Stimulated activated CD8-positive, alpha-beta memory T cell treated with anti-CD3 and anti-CD28 coated beads, Interleukin-4, amount 100 ng/mL, for 24 hours (primary cell): Measurements from ENCODE around the gene POLR2F.
"Not testable (repeated sequence)": the region's sequence is repeated elsewhere in the genome, so short reads cannot be mapped to it uniquely, and the experiment has no call there.

Experiments used
- DNase-seq: peaks from one replicate; pipeline ENCODE4 v3.0.0-alpha.2; 2020; ENCODE audit warnings: low read depth

Gene POLR2F

GRCh38 chr22:37954686-37955085 lies 1.2 kb downstream of the POLR2F start:
- no peak for DNase-seq

DNA sequence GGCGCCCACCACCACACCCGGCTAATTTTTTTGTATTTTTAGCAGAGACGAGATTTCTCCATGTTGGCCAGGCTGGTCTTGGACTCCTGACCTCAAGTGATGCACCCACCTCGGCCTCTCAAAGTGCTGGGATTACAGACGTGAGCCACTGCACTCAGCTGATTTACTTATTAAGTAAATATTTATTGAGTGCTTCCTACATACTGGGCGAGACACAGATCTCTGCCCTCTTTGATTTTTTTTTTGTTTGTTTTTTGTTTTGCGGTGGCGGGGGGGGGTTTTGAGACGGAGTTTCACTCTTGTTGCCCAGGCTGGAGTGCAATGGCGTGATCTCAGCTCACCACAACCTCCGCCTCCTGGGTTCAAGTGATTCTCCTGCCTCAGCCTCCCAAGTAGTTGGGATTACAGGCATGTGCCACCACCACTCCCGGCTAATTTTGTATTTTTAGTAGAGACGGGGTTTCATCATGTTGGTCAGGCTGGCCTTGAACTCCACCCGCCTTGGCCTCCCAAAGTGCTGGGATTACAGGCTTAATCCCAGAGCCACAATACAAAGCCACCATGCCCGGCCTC lies 2.4 kb downstream of the POLR2F start:
- not testable (repeated sequence) for DNase-seq

DNA sequence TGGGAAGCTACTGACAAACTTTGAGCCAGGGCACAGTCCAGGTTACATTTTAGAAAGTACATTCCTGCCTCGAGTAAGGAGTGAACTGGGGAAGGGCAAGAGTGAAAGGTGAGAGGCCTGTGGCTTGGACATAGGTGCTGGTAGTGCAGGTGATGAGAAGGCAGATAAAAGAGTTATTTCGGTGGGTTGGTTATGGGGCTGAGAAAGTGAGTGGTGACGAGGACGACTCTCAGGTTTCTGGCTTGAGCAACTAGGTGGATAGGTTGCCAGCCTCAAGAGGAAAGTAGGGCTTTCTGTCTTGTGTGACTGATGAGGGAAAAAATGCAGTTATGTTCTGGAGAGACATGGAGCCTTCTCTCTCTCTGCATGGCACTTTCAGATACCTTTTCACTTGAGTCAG lies 3.7 kb downstream of the POLR2F start:
- no peak for DNase-seq

- DNase-seq, result no peak
Measured at GRCh38 chr22:37959231-37959825, 5.8 kb downstream of the POLR2F start.

DNA sequence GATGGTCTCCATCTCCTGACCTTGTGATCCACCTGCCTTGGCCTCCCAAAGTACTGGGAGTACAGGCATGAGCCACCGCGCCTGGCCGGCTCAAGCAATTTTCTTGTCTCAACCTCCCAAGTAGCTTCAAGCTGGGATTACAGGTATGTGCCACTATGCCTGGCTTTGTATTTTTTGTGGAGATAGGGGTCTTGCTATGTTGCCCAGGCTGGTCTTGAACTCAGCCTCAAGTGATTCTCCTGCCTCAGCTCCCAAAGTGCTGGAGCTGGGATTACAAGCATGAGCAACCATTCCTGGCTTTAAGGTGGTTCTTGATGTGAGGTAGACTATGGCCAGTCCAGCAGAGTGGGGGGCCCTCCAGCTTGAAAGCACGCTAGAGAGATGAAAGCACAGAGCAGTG lies 7.6 kb downstream of the POLR2F start:
- DNase-seq, result no peak

DNA sequence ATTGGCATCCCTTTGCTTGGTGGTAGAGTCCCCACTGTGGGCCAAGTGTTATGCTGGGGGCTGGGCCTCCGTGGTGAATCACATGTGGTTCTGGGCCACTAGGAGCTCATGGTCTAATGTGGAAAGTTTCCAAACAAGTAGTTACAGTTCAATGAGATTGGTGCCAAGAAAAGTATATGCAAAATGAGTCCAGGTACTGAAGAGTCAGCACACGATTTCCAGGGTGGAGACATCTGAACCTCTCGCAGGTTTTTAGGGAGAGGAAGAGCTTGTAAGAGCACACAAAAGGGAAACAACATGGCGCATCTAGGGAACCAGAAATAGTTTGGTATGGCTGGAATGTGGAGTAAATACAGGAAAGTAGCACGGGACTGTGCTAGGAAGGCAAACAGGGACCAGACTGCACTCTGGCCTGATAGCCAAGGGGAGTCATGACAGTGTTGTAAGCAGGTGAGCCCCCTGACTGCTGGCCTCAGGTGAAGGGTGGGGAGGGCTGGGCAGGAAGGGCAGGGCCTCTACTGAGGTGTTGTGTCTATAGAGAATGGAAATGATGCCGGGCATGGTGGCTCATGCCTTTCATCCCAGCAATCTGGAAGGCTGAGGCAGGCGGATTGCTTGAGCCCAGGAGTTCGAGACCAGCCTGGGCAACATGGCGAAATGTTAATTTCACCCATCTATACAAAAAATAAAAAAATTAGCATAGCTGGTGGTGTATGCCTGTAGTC lies 12.6 kb downstream of the POLR2F start:
- no peak for DNase-seq

GRCh38 chr22:37967147-37967546 lies 13.6 kb downstream of the POLR2F start:
- DNase-seq, result no peak

DNA sequence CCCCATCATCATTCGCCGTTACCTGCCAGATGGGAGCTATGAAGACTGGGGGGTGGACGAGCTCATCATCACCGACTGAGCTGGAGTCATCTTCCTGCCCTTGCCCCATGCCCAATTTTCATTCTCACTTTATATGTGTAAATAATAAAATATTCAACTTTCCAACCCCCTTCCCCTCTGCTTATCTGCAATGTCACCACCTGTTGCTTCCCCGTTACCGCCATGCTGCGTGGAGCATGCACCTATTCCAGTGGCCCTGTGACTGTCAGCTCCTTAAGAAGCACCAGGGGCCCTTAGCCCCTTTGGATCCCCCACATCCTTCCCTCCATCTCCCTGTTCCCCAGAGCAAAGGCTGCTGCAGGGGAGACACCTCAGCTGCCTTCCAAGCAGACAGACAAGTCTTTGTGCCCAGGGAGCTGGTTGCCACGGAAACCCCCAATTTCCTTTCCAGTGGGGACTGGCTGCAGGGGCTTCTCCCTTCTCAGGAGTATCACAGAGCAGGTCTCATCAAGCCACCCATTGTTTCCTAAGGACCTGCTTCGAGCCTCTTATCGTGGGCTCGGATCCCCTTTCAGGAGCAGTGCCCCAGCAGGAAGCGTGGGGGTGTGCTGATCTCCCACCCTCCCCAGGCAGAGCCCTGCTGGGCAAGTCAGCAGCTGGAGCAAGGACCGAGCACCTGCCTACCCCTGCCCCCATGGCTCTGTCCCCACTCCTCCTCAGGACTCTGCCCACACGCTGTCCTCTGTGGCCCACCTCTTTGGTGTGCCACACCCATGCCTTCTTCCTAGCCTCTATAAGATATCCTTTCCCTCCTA lies 14.3 kb downstream of the POLR2F start:
- DNase-seq, result no peak

GRCh38 chr22:37968452-37969251 lies 15.2 kb downstream of the POLR2F start:
- no peak for DNase-seq

GRCh38 chr22:37970864-37971263 lies 17.4 kb downstream of the POLR2F start:
- DNase-seq, result no peak

DNA sequence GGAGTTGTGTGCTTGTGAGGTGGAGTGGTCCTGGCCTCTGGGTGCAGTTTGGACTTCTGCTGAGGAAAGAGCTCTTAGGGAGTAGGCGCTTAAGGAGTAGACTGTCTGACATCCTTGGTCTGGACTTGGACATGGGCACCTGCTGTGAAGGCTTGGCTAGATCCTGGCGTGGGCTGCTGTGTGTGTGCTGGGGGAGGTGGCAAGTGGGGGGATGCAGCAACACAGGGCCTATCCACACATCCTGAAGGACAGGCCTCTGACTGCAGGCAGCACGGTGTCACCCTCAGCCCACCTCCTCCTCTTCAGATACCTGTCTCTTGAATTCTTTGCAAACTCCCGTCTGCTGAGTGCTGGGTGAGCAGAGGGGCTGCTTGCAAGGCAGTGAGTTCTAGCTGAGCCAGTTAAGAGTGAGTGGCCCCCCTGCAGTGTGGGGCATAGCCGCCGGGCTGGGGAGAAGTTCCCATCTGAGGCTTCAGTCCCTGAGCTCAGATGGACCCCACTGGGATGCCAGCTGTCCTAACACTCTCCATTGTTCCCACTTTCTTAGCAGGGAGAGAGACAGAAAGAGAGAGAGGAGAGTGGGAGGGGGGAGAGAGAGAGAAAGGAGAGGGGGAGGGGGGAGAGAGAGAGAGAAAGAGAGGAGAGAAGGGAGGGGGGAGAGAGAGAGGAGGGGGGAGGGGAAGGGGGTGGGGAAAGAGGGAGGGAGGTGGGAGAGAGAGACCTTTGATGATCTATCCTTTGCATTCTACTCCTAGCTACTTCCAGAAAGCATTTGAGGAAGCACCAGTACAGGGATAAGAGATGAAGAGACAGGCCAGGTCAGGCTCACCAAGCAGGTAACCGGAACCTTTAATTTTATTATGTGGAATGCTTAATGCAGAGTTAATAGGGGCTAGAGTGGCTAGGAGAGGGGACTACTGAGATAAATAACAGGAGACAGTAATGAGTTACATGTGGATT lies 18.3 kb downstream of the POLR2F start:
- DNase-seq, result no peak

- no peak for DNase-seq
Measured at GRCh38 chr22:37972527-37972926, 19.0 kb downstream of the POLR2F start.

GRCh38 chr22:37973271-37974170 lies 20.0 kb downstream of the POLR2F start:
- no peak for DNase-seq

DNA sequence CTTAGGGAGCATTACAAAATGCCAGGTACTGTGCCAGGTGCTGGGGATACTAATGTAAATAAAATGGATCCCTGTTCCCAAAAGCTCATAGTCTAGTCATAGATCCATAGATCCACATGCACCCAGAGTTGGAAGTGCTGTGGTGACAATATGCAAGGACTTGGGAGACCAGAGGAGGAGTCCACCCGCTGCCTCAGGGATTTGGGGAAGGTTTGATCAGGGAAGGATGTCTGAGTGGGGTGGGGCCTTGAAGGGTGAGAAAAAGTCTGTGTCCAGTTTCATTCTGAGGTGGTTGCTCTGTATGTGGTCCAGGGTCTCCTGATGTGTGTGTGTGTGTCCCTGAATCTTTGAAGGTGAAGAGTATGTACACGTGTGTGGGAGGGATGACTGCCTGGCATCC lies 21.7 kb downstream of the POLR2F start:
- DNase-seq, result no peak

DNA sequence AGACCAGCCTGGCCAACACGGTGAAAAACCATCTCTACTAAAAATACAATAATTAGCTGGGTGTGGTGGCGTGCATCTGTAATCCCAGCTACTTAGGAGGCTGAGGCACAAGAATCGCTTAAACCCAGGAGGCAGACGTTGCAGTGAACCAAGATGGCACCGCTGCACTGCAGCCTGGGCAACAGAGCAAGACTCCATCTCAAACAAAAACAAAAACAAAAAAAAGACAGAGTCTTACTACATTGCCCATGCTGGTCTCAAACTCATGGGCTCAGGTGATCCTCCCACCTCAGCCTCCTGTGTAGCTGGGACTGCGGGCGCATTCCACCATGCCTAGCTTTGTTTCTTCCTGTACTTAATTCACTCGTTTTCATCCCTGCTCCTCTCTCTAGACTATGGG lies 22.5 kb downstream of the POLR2F start:
- not testable (repeated sequence) for DNase-seq

- DNase-seq, result no peak
Measured at GRCh38 chr22:37976547-37976946, 23.0 kb downstream of the POLR2F start.

- DNase-seq, result no peak
Measured at GRCh38 chr22:37979782-37980181, 26.3 kb downstream of the POLR2F start.

- no peak for DNase-seq
Measured at GRCh38 chr22:37981282-37982011, 27.9 kb downstream of the POLR2F start.
